NCI-H82 treated with DMSO at 0.1 percent for 48 hours (cell line): Measurements from ENCODE around the gene PLOD2.
"Not testable (repeated sequence)": the region's sequence is repeated elsewhere in the genome, so short reads cannot be mapped to it uniquely, and the experiment has no call there.

Experiments
- DNase-seq: peaks from one replicate; lab custom pipeline; 2025; ENCODE audit not compliant: unreplicated experiment; lab: John Stamatoyannopoulos, UW

PLOD2 gene

DNA sequence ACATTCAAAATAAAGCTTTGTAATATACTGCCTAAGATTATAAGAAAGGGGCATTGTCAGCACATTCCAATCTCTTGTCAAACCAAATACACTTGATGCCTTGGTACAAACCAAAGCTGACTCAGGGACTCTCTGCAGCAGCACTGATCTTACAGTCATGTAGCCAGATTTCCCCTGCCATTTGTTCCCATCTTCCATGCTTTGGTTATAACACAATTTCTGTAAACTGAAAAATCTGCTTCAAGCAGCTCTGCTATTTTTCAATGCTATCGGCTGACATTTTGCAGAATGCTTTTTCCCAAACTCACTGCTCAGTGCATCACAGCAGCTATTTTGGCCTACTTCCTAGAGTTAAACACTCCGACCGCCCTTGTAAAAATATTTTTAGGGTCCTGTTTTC is 18.2 kb downstream of the PLOD2 start:
- no peak for DNase-seq

DNA sequence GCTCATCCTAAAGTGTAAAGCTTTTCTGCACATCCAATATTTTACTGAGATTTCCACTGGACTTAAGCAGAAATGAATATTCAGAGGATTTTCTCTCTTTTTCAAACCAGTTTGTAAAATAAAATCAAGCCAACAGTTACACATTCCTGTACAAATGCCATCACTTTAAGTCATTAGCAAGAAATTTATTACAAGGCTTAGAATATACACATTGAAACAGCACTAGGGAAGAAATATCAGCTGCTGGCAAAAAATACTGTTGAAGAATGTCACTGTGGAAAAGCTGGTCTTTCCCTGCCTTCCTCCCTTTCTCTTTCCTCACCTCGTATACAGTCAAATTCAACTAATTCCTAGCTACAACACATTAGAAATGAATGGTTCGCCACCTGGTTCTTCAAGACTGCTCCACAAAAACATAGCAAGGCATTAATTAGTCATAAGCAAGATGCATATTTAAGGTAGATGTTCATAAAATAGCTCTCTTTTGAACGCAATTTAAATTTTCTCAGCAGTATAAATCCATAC is 21.3 kb downstream of the PLOD2 start:
- DNase-seq: no peak

DNA sequence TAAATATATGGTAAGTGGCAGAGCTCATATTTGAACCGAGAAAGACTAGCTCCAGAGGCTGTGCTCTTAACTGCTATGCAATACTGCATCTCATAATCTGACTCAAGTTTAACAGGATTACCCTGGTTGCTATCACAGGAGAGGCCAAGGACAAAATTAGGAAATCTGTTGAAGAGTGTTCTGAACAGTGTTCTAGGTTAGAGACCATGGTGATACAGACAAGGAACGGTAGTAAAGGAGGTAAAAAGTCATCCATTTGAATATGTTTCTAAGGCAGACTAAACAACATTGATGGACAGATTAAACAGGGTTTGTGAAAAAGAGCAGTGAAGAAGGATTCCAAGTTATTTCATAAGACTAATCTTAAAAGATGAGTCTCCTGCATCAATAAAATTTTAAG is 22.1 kb downstream of the PLOD2 start:
- DNase-seq: no peak

DNA sequence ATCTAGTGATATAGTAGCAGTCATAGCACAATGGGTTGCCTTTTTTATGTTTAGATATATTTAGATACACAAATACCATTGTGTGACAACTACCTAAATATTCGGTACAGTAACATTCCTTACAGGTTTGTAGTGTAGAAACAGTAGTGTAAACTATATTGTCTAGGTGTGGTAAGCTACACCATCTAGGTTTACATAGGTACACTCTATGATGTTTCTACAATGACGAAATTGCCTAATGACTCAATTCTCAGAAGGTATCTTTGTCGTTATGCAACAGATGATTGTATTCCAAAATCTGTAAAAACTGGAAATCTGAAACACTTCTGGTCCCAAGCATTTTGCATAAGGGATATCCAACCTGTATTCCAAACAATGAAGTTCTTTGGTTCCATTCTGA is 24.3 kb downstream of the PLOD2 start:
- no peak for DNase-seq

GRCh38 chr3:146134348-146135117 is 26.5 kb downstream of the PLOD2 start:
- no peak for DNase-seq

- no peak for DNase-seq
These were observed 27.5 kb downstream of the PLOD2 start for GRCh38 chr3:146133441-146133840.

- DNase-seq: no peak
These were observed 29.2 kb downstream of the PLOD2 start for GRCh38 chr3:146131616-146132410.

DNA sequence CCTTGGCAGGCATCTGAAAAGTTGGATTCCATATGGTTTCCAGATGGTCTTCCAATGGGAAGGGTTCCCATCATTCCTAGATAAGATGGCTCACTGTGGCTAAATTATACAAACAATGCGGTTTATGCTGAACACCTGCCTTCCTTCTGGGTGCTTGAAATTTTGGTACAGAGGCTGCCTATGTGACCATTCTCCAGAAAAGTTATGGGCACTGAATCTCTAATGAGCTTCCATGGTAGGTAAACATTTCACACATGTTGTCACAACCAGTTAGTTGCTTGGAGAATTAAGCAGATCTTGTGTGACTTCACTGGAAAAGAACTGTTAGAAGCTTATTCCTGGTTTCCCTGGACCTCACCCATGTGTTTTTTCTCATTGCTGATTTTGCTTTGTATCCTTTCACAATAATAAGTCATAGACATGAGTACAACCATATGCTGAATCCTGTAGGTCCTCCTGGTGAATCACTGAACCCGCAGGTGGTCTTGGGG is 30.1 kb downstream of the PLOD2 start:
- no peak for DNase-seq

- no peak for DNase-seq
These were observed 31.2 kb downstream of the PLOD2 start for GRCh38 chr3:146129750-146130149.

DNA sequence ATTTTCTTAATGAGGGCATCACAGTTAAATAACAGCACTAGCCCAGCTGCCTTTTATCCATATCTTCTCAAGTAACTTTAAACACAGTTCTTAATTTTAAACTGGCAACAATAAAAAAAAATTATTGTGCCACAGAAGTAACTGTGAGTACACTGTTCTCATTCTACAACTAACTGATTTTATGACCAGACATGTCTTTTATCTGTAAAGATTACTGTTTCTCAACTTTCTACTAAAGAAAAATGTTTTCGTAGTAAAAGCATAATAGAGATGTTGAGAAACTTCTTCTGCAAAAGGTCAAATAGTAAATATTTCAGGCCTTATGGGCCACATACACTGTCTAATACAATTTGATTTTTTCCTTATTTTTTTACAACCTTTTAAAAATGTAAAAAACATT is 32.0 kb downstream of the PLOD2 start:
- no peak for DNase-seq

DNA sequence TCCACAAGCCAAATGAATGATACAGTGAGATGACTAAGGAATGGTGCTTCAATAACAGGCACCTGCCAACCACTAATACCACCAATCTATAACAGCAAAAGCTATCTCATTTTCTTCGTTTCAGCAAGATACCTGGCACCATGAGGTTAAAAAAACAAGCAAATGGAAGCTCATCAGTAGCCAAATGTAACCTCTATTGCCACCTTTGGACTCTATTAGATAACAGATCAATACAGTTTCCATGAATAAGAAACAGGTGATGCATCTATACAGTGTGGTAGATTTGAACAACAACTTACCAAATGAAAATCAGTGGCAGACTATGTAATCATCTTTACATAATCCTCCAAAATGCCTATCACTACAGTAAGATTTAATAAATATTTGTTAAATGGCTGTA is 32.8 kb downstream of the PLOD2 start:
- DNase-seq: no peak

DNA sequence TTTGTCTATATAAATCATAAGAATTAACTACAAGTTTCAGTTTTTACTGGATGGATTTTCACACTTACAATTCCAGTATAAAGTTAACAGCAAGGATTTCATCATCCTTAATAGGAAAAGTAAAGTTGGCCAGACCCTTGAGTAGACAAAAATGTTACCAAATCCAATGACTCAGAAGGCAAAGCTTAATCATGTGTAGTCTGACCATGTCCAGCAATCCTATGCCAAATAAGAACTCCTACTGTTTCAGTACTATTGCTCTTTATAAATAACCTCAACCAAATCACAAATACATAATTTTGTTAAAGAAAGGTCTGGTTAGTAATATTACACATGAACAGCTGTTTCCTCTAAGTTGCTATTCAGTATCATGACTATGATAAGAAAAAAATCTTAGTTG is 35.0 kb downstream of the PLOD2 start:
- DNase-seq: no peak

GRCh38 chr3:146124126-146124801 is 36.7 kb downstream of the PLOD2 start:
- DNase-seq: no peak

- no peak for DNase-seq
These were observed 43.3 kb downstream of the PLOD2 start for GRCh38 chr3:146117406-146118285.

GRCh38 chr3:146115619-146116018 is 45.4 kb downstream of the PLOD2 start:
- no peak for DNase-seq

GRCh38 chr3:146113804-146114203 is 47.2 kb downstream of the PLOD2 start:
- DNase-seq: not testable (repeated sequence)

- DNase-seq: no peak
These were observed 49.6 kb downstream of the PLOD2 start for GRCh38 chr3:146111337-146111736.

DNA sequence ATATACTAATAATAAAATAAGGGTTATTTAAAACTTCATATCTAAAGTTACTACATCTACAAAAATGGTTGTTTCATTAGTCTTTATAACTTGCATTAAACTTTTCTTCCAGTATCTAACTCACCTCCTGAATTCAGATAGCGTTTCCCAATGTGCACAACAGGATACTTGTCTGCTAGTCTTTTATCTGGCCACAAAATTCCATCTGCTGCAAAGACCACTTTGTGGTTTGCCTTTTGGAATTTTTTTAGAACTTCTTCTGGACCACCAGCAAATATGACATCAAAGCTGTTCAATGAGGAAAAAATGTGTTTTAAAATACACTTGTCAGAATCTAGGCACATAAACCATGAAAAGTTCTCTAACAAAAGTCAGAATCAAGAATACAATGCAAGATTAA is 50.8 kb downstream of the PLOD2 start:
- no peak for DNase-seq

DNA sequence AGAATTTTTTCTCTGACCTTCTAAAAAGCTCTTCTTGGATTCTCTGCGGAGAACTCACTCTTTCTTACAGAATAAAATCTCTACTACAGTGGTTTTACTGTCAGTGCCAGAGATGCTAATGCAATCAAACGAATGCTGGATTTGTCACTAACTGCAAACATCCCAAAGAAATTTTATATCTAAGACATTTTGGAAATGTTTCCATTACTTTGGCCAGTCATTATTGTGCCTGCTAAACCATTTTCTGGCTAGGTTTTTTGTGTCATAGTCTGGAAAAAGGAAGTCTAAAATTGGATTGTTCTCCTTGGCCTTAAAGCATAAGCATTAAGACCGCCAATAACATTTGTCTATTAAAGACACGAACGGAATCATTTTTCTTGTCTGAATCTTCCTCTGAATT is 54.0 kb downstream of the PLOD2 start:
- no peak for DNase-seq

DNA sequence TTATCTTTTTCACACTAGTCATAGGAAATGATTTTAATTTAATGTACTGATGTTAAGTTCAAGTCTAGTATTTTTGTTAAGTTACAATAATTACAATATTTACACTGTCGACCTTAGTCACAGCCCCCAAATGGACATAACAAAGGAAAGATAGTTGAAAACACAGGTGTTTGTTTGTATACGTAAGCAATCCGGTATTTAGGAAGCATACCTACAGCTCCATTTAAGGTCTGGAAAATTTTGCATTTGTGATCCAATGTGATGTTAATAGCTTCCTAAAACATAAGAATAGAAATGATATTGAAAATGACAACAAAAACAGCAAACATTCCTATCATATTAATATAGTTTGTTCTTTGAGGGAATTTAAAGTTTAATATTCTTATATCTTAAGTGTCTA is 56.9 kb downstream of the PLOD2 start:
- no peak for DNase-seq

GRCh38 chr3:146102885-146103284 is 58.1 kb downstream of the PLOD2 start:
- no peak for DNase-seq
